Smooth muscle cell of the brain vasculature (primary cell): Measurements from ENCODE around the gene ANK3.

Experiments
- DNase-seq: peaks from one replicate; pipeline ENCODE4 v3.0.0-alpha.2; 2012; ENCODE audit warnings: low read depth, low spot score

Gene ANK3

DNA sequence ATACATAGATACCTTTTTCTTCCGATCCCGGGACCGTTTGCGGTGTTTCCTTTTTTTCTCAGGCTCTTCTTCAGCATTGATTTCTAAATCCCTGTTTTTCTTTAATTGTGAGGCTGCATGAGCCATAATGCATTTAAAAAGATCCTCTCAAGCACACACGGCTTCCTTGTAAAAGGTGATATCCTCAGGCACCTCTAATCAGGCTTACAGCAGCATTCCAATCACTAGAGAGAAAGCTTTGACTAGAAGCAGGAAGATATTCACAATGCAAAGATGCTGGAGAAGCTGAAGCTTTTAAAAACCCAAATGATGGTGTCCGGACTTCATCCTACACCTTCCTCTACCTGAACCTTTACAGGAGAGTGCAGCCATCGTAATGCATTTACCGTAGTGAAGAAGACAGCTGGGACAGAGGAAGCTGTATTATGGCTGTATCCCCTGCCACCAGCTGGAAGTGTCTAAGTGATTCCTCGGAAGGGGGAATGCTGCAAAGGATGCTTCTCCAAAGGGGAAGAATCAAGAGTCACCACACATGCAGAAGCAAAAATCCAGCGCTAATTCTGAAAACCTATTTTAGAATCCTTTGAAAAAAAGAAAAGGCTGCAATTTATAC, at the start of gene ANK3:
Gene ANK3, minus strand, starts transcription at position 463 of the 613 bp plus-strand sequence. Its CDS starts 337 bp downstream, at position 126.
- no peak for DNase-seq

- DNase-seq: peak; percentile 45
Measured at GRCh38 chr10:60434418-60435046, 44.9 kb upstream of the ANK3 start.

- no peak for DNase-seq
Measured at GRCh38 chr10:60433684-60434083, 44.0 kb upstream of the ANK3 start.

- DNase-seq: no peak
Measured at GRCh38 chr10:60430836-60431597, 41.3 kb upstream of the ANK3 start.

- DNase-seq: peak; percentile 50
Measured at GRCh38 chr10:60430017-60430416, 40.3 kb upstream of the ANK3 start.

GRCh38 chr10:60429084-60429849, 39.6 kb upstream of the ANK3 start:
- no peak for DNase-seq

- DNase-seq: no peak
Measured at GRCh38 chr10:60428387-60428737, 38.7 kb upstream of the ANK3 start.

DNA sequence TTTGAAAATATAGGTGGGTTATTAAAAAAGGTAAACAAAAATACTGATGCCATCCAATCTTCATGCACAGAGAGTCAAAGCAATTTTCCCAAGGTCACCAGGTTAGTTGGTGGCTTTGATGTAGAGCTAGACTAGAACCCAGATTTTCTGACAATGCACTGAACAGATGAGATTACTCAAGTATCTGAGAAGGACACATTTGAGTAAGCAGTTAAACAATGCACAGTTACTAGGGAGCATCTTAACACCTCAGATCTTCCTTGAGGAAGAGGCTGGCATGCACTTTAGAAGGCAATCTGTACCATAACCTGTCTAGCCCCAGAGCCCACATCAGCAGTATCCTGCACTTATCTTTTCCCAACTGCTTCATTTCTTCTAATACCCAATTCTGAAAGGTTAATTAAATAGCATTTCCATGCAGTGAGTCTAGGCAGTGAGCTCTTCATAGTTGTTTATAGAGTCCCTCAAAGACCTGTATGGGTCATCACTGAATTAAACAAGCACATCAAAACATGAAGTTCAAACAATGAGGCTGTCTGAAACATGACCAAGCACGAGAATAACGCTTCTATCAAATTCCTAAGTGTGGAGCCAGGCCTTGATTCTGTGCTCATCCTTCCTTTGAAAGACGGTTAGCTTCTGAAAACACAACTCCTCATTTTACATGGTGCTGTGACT, 38.2 kb upstream of the ANK3 start:
- no peak for DNase-seq

DNA sequence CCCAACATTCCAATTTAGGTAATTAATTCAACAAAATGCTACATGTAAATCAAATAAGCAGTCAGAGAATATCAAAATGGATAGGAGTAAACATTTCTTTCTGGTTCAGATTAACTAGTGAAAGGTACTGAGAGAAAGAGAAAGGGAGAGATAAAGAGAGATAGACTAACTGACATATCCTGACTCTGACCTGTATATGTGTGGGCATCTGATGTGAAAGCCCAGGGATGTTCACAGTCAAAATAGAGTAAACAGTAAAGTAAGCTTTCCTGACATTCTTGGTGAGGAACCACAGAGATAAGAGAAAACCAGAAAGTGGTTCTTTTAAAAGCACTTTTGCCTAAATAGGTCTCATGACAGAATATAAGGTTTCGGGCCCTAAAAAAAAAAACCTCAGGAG, 37.5 kb upstream of the ANK3 start:
- DNase-seq: no peak

DNA sequence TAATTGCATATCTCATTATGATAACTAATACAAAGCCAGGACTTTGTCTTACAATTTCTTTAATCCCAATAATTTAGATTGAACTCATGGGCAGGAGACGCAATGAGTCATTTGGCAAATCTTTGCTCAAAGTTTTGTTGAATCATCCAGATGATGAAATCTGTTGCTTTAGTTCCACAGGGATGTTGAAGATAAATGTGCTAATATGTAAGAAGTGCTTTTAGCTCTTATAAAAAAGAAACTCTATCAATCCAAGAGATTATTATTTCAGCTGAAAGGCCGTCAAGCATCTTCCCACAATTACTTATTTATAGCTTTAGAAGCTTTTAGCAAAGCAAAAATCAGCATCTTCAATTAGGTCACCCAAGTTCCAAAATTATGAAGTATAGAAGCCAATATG, 36.8 kb upstream of the ANK3 start:
- peak; percentile 40 for DNase-seq

- DNase-seq: no peak
Measured at GRCh38 chr10:60425392-60426110, 35.9 kb upstream of the ANK3 start.

DNA sequence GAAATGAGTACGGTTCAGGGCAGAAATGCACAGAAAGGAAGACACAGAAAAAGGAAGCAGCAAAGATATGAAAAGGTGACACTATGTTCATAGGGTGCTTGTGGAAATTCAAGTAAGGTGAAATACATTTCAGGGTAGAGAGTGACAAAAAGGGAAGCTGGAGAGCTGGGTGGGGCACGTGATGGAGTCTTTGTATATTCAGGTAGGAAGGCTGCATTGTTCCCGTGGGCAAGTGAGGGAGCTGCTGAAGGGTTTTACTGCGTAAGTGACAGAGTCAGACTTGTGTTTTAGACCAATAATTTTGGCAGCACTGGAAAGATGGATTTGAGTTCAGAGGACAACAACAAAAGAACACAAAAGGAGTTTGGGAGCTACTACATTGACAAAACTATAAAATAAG, 35.3 kb upstream of the ANK3 start:
- DNase-seq: no peak

GRCh38 chr10:60423920-60424319, 34.2 kb upstream of the ANK3 start:
- no peak for DNase-seq

- DNase-seq: no peak
Measured at GRCh38 chr10:60422809-60423208, 33.1 kb upstream of the ANK3 start.

DNA sequence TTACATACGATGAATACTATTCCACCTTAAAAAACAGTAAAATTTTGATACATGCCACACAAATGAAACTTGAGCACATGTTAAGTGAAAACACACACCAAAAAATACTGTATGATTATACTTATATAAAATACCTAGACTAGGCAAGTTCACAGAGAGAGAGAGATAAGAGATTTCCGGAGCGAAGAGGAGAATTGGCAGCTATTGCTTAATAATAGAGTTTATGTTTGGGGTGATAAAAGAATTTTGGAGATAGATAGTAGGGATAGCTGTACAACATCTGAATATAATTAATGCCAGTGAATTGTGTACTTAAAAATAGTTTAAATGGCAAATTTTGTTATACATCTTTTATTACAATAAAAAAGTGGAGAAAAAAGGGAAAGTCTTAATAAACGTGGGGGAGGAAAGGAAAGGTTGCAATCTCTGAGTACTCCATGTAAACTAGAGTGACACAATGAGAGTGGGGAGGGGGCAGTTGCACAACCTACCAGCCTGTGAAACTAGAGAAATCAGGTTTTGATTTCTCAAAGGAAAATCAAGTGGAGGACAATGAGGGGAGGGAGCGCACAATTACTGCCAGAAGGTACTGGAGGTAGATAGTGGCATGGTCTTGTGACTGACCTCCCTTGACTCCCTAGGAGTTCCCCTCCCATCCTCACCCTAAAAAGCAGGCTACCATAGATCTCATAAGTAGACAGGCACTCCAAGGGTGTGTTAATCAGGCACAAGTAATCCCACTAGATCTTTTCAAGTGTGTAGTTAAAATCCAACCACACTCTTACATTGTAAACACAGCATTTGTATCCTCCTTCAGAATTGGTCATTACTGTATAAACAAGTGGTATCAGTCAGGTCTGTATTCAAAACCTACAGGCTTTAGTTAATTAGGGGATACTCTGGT, 31.6 kb upstream of the ANK3 start:
- DNase-seq: no peak

DNA sequence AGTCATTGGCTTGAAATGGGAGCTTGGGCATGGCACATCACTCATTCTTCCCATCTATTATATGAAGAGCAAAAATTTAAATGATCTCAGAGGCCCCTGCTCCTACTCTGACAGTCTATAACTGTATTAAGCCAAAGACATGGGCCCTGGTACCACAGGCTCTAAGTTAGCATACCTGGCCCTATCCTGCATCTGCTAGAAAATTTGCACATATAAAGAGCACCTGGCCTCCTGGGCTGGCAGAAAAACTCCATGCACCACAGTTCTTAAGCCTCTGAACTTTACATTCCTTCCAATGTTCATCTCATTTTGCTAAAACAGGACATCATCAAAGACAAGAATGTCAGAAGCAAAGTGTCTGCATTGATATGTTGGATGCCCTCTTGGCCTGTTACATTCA, 29.6 kb upstream of the ANK3 start:
- DNase-seq: no peak

DNA sequence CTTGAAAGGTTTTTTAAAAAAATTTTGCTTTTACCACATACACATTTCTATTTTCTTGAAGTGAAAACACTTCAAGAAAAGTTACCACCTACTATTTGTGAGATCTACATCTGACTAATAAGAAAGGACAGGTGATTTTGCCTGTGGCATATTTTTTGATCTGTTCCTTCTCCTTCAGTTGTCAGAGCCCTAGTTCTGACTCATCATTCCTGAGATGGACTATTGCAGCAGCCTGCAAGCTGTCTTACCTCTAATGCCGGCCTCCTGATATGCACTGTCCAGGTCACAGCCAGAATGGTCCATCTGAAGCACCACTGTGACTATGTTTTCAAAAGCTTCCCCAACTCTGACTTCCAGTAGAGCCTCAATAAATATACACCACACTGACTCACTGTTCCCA, 28.2 kb upstream of the ANK3 start:
- no peak for DNase-seq

DNA sequence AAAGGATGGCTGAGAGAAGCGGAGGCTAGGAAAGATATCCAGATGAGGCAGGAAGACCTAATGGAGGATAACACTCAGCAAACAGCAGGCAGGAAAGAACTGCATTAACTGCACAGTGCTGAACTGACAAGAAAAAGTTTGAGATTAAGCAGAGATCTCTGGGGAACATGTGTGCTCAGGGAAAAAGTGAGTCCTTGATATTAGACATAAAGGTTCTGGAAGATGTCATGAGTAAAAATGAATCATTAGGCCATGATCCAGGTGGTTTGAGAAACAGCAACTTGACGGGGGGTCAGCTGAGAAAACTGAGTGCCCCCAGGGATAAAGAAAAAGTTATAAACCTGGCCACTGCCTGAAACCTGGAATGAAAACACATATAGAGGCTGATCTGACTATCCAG, 27.3 kb upstream of the ANK3 start:
- DNase-seq: no peak

DNA sequence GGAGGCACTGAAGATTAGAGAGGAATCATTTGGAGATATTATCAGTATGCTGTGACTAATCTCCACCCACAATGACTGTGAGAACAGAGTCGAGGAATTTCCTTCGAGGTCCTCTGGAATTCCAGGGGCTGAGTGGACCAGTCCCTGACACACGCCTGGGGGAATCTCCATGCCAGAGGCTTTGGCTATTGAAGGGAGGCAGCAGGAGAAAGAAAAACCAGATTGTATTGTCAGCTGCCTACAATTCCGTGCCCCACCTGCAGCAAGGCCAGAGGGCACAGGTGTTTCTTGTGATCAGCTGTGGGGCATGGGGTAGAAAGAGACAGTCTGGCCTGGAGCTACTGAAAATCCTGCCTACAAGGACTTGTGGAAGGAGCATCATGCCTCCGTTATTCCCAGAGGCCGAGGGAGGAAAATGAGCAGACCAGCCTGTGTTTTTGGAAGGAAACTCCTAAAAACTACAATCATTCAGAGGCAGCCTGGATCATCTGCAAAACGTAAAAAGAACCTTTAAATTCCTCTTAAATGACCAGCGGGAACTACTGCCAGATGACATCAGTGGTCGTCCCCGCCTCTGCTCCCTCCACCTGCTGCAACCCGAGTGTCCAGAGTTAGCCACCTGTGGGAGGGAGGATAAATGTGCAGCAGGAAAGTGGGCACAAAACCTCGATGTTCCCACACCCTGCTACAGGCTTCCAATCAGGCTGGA, 25.4 kb upstream of the ANK3 start:
- DNase-seq: no peak
